Thoracic aorta (tissue), 2 donors: ENCODE results near the gene CFAP92. TPM values are rescaled to one million over a fixed set of nuclear protein-coding genes. Genes with fewer than 3 reads are reported as not detected.

Experiments used
- ATAC-seq: fragments of 150-250 bp; one replicate; pipeline ENCODE4 v1.8.0; 2017; ENCODE audit warnings: low read depth; ENCODE audit not compliant: insufficient number of reproducible peaks, low FRiP score
- DNase-seq: peaks from one replicate; pipeline ENCODE4 v3.0.0-alpha.2; 2020; ENCODE audit warnings: low spot score
- H3K27ac ChIP-seq, 2 donors: fragments of 200-600 bp; sonication (generic); 1 replicate in 1 of 2; 2 replicates in 1 of 2; pipeline ENCODE4 v1.5.1; 2016; ENCODE audit warnings: mild to moderate bottlenecking in 2 of 2, moderate library complexity in 2 of 2
- H3K27me3 ChIP-seq: fragments of 200-600 bp; sonication (generic); replicated peaks from 2 replicates; pipeline ENCODE4 v1.6.0; 2016; ENCODE audit warnings: mild to moderate bottlenecking; ENCODE audit not compliant: insufficient read depth
- H3K36me3 ChIP-seq: fragments of 200-600 bp; sonication (generic); one replicate; pipeline ENCODE4 v1.5.1; 2016
- H3K4me1 ChIP-seq, 2 donors: fragments of 200-600 bp; sonication (generic); 1 replicate in 1 of 2; 2 replicates in 1 of 2; pipeline versions ENCODE4 v1.5.1 to v1.6.0; 2016; ENCODE audit warnings: low read depth in 2 of 2, mild to moderate bottlenecking in 1 of 2; ENCODE audit not compliant: control insufficient read depth in 1 of 2
- H3K4me3 ChIP-seq: fragments of 200-600 bp; sonication (generic); 2 replicates; pipeline ENCODE4 v1.5.1; 2016; ENCODE audit warnings: mild to moderate bottlenecking
- H3K9me3 ChIP-seq: fragments of 200-600 bp; sonication (generic); 2 replicates; pipeline ENCODE4 v1.5.1; 2016
- total RNA-seq, 2 donors: library from RNA; depleted of rRNA; stranded (reverse); fragments of >200 nt; gene quantifications; one replicate each; pipeline versions ENCODE4 v1.1.0 to v1.2.3, GENCODE V29; 2016
- TF ChIP-seq, protein P1 (sequence below): fragments of 200-600 bp; sonication (generic); IDR thresholded peaks from one replicate; pipeline ENCODE4 v1.5.1; 2019; ENCODE audit warnings: antibody characterized with exemption

Gene CFAP92
- total RNA-seq, 2 donors from 2014 or later: 0.68 TPM; not detected in 1

DNA sequence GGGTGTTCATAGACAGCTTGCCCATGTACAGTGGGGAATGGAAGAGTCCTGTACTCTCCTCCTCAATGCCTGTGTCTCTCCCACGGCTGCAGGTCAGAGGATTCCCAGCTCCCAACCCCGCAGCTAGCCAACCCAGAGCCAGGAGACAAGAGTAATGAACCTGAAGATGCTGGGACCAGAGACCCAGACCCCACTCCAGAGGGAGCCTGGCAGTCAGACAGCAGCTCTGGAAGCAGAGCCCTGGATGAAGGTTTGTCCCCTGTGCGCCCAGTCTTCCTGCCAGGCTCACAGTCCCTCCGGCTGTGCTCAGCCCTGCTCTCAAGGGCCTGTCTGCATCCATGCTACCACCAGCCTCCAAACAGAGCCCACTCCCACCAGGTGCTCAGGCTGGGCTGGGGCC, 36.7 kb upstream of the CFAP92 start:
- ATAC-seq: no peak
- TF ChIP-seq, protein P1, sequence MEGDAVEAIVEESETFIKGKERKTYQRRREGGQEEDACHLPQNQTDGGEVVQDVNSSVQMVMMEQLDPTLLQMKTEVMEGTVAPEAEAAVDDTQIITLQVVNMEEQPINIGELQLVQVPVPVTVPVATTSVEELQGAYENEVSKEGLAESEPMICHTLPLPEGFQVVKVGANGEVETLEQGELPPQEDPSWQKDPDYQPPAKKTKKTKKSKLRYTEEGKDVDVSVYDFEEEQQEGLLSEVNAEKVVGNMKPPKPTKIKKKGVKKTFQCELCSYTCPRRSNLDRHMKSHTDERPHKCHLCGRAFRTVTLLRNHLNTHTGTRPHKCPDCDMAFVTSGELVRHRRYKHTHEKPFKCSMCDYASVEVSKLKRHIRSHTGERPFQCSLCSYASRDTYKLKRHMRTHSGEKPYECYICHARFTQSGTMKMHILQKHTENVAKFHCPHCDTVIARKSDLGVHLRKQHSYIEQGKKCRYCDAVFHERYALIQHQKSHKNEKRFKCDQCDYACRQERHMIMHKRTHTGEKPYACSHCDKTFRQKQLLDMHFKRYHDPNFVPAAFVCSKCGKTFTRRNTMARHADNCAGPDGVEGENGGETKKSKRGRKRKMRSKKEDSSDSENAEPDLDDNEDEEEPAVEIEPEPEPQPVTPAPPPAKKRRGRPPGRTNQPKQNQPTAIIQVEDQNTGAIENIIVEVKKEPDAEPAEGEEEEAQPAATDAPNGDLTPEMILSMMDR: no peak
- no peaks in the 10 kb centered on the region for H3K27me3 ChIP-seq
- H3K4me3 ChIP-seq: no peak overlapping the region
- no peak overlapping the region for H3K27ac ChIP-seq
- H3K4me1 ChIP-seq: peaks cover 0 to 3% of the 10 kb centered on the region in 2 donors
- no peaks in the 10 kb centered on the region for H3K9me3 ChIP-seq
- H3K36me3 ChIP-seq: no peaks in the 10 kb centered on the region
- no peak for DNase-seq

DNA sequence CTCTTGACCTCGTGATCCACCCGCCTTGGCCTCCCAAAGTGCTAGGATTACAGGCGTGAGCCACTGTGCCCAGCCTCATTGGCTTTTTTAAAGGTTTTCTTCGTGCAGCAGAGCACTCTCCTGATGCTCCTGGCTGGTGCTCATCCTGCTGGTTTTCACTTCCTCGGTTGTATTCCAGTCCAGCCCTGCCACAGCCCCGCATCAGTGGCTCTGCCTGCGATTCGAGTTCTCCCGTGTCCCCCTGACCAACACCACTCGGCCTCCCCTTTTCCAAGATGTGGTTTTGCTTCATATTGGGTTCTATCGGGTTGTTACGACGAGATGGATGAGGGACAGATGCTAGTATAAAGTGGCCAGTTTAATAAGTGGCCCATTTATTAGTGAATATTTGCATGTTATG, 35.0 kb upstream of the CFAP92 start:
- DNase-seq: no peak

DNA sequence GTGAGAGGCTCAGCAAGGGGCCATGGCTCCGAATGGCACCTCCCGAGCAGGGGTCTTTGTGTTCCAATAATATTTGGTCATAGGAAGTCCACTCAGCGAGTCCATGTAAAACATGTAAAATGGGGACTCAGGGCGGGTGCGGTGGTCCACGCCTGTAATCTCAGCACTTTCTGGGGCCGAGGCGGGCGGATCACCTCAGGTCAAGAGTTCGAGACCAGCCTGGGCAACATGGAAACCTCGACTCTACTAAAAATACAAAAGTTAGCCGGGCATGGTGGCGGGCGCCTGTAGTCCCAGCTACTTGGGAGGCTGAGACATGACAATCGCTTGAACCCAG, 33.6 kb upstream of the CFAP92 start:
- H3K36me3 ChIP-seq: no peaks in the 10 kb centered on the region
- H3K4me3 ChIP-seq: peak overlapping the region; percentile 81
- no peak for ATAC-seq
- peaks cover 0 to 3% of the 10 kb centered on the region in 2 donors for H3K4me1 ChIP-seq
- TF ChIP-seq, protein P1: no peak
- H3K9me3 ChIP-seq: no peaks in the 10 kb centered on the region
- no peaks in the 10 kb centered on the region for H3K27me3 ChIP-seq
- no peak for DNase-seq
- H3K27ac ChIP-seq: no peak overlapping the region

More for the DNA sequence above, 35.0 kb upstream of the CFAP92 start:
- Histone ChIP-seq H3K4me1 (peaks cover 0 to 3% of the 10 kb centered on the region in 2 donors), H3K9me3 (no peaks in the 10 kb centered on the region), H3K36me3 (no peaks in the 10 kb centered on the region), H3K27ac (no peak overlapping the region), H3K4me3 (no peak overlapping the region), H3K27me3 (no peaks in the 10 kb centered on the region)
- TF ChIP-seq, protein P1: no peak
- ATAC-seq: no peak

DNA sequence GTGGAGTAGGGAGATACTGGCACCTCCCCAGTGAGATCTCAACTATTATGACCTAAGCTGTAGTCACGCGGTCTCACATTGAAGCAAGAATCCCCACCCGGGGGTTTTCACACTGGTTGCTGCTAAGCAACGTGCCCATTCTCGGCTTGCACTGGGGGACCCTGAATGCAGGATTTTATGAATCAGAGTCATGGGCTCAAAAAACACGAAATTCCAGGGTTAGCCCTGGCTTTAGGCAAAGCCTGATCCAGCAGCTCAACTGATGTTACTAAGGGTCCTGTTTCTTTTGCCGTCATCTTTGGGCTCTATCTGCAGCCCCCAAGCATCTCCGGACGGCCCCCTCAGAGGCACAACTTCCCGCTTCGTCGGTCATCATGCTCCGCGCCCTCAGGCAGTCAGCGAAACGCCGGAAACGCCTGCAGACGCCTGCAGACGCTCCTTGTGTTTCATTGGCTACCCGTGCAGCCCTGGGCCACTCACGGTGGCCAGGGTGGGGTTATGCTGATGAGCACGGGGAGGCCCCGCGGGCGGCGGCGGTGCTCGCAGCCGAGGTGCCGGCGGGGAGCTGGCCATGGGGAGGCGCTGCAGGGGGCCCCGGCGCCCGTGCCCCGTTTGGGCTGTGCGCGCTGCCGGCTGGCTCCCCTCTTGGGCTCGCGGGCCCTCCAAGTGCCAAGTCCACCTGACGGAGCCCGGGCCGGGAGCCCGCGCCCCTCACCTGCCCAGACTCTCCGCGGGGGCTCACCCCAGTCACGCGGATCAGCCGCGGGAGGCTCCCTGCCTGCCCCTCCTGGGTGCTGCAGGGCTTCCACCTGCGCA, 33.1 kb upstream of the CFAP92 start:
- Histone ChIP-seq H3K9me3 (no peaks in the 10 kb centered on the region), H3K36me3 (no peaks in the 10 kb centered on the region), H3K27me3 (no peaks in the 10 kb centered on the region), H3K4me3 (peak overlapping the region; percentile 81), H3K27ac (peak overlapping the region in 1 of 2 donors; percentile 11), H3K4me1 (peaks cover 0 to 3% of the 10 kb centered on the region in 2 donors)
- ATAC-seq: peak; percentile 63
- TF ChIP-seq, protein P1: peak; percentile 67
- DNase-seq: peak; percentile 61

DNA sequence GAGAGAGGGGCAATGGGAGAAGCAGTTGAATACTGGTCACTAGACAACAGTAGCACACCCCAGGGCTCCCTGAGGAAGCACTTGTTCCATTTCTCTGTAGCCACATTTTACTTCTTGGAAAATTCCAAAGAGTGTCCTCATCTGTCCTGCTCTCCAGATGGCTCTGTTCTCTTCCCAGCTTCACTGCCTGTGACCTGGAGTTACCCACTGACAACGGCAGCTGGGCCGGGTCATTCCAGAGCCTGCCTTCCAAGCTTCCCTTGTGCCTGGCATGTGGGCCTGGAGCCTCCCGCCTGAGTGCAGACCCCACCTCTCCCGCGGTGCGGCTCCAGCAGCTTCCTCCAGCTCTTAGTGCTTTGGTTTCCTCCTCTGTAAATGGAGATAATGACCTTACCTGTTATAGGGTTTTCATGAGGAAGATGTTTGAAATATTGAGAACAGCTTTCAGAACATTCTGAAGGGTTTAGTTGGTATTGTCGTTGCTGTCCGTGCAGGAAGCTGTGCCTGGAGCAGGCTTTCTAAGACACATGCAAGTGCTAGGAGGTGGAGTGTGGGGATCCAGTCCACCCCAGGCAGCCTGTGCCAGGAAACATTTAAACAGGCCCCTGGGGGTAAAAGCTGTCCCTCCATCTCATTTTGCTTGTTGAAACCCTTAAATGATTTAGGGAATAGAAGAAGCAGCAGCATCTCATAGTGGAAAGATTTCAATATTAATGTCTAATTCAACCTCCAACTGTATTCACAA, 32.0 kb upstream of the CFAP92 start:
- no peak overlapping the region for H3K27ac ChIP-seq
- TF ChIP-seq, protein P1: no peak
- no peaks in the 10 kb centered on the region for H3K36me3 ChIP-seq
- no peaks in the 10 kb centered on the region for H3K27me3 ChIP-seq
- H3K4me1 ChIP-seq: peaks cover 0 to 3% of the 10 kb centered on the region in 2 donors
- H3K4me3 ChIP-seq: no peak overlapping the region
- ATAC-seq (no peak), DNase-seq (no peak)
- no peaks in the 10 kb centered on the region for H3K9me3 ChIP-seq
